DMS 273 treated with DMSO at 0.1 percent for 48 hours (cell line): ENCODE data around the gene FAM20C.
"Not testable (repeated sequence)": the region's sequence is repeated elsewhere in the genome, so short reads cannot be mapped to it uniquely, and the experiment has no call there.

Experiments used
- DNase-seq: peaks from one replicate; lab custom pipeline; 2025; lab: John Stamatoyannopoulos, UW

FAM20C gene

GRCh38 chr7:192701-193480, 520 bp downstream of the FAM20C start:
- DNase-seq: no peak

- DNase-seq: no peak
Observed at GRCh38 chr7:193481-194251, 1.3 kb downstream of the FAM20C start.

DNA sequence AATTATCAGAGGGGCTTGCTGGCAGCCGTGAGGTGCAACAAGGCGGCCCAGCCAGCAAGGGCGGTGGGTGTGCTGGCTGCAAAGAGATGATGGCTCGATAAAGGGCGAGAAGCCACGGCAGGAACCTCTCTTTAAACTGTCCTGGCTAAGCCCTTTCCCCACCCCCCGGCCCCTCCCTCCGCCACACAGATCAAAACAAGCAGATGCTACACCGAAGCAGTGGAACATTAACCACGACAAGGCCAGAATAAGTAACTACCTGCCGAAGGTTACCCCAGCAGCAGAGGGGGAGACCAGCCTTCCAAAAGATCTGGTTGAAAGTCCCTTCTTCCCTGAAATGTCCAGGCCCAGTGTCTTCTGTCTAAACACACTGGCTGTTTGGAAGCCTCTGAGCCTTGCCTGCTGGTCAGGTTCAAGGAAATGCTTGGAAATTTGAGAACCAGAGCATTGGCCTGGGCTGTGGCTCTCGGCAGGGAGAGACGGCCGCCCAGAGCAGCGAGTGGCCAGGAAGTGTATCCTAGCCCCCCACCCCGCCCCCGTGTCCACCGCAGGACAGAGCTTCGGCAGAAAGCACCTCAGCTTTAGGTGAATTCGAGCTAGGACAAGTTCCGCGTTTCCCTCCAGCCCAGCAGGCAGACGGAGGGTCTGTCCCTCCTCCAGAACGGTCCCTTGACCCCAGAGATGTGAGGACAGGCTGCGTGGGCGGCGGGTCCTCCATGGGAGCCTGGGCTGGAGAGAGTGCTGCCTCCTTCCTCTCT, 2.1 kb downstream of the FAM20C start:
- DNase-seq: no peak

DNA sequence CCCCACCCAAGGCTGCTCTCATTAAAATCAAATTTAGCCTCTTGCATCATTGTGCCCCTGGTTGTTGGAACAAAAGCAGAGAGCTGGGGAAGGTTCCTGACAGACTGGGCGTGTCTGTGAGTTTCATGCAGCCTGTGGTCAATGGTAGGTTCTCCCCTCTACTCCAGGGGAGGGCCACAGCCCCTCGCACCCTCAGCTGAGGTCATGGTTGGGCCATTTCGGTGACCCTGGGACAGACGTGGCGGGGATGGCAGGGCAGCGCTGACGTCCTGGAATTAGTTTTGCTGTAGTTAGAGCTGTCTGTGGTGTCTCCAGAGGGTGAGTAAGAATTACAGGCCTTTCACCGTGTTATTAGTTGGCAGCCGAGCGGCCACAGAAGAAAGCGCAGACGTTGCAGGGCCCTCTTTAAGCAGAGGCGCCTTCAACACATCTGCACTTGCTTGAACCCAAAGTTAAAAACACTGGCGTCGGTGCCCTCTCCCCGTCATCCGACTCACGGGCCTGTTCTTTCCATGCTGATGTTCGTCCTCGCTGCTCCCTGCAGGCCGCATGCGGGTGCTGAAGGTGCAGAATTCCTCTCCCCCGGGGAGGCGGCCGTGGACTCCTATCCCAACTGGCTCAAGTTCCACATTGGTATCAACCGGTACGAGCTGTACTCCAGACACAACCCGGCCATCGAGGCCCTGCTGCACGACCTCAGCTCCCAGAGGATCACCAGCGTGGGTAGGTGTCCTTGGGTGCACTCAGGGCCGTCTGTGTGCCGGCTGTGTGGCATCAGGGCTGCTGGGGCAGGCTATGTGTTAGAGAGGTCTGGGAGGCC, 2.8 kb downstream of the FAM20C start:
- DNase-seq: no peak

DNA sequence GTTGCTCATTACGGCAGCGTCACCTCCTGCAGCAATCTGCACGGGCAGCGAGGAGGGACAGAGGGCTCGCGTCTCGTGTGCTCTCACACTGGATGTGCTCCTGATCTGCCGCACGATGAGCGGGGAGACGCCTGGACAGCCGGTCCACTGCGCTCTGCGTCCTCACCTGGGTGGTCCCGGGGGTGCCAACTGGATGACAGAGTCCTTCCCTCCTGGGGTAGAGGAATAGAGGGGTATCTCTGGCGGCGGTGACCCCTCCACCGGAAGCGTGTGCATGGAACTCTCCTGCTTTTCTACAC, 3.4 kb downstream of the FAM20C start:
- no peak for DNase-seq

GRCh38 chr7:196283-196682, 3.9 kb downstream of the FAM20C start:
- DNase-seq: no peak

- no peak for DNase-seq
Observed at GRCh38 chr7:196778-197321, 4.5 kb downstream of the FAM20C start.

- no peak for DNase-seq
Observed at GRCh38 chr7:197413-198335, 5.3 kb downstream of the FAM20C start.

DNA sequence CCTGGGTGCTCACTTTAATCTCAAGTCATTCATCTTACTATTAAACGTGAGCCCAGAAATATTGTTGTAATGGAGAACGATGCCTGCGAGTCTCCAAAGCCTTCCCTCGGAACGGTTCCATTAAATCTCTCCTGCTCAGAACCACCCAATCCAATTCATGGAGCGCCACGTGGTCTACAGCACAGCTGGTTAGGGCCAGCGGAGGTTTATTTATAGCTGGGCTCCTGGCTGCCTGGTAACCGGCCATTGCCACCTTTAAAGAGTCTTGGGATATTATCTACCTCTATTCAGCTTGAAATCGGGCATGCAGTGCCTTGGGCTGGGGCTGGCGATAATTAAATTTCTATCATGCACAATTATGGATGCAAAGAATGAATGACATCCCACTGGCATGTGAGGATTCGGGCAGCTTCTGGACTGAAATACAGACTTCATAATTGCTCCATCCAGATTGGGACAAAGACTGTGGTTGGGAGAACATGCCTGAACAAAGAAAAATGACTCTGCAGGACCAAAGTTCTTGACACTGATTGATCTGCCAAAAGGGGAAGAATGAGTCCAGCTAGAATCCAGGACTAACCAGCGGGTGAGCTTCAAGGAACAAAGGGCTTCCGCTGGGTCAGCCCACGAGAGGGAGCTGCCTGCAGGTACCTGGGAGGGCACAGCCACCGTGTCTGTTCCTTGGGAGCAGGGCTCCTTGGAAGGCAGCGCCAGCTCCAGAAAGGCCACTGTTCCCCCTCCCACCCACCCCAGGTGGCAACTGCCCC, 7.3 kb downstream of the FAM20C start:
- no peak for DNase-seq

- DNase-seq: no peak
Observed at GRCh38 chr7:200290-200689, 7.9 kb downstream of the FAM20C start.

- no peak for DNase-seq
Observed at GRCh38 chr7:200704-201103, 8.3 kb downstream of the FAM20C start.

DNA sequence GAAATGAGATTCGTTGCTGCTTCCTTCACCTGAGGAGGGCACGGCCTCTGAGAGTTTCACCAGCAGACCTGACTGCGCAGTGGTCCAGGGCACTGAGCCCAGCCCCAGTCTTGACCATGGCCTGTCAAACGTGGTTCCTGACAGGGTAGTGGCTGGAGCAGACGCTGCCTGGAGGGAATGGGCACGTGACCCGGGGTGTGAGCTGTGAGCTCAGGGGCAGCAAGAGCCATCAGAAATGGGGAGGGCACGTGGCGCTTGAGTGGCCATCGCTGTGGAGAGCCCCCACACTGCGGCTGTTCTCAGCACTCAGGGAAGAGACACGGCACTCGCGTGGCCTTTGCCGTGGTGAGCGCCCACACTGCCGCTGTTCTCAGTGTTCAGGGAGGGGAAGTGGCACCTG, 12.0 kb downstream of the FAM20C start:
- no peak for DNase-seq

GRCh38 chr7:205115-206010, 13.0 kb downstream of the FAM20C start:
- no peak for DNase-seq

DNA sequence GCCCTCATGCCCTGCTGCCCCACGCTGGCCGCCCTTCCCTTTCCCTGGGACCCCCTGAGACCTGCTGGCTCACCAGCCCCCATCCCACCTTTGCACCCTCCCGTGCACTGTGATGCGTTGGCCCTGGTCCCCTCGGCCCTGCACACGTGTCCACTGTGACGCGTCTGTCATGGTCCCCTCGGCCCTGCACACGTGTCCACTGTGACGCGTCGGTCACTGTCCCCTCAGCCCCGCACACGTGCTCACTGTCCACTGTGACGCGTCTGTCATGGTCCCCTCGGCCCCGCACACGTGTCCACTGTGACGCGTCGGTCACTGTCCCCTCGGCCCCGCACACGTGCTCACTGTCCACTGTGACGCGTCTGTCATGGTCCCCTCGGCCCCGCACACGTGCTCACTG, 14.0 kb downstream of the FAM20C start:
- not testable (repeated sequence) for DNase-seq

GRCh38 chr7:207418-208129, 15.2 kb downstream of the FAM20C start:
- no peak for DNase-seq

GRCh38 chr7:208130-208673, 15.8 kb downstream of the FAM20C start:
- DNase-seq: no peak

- DNase-seq: no peak
Observed at GRCh38 chr7:208816-209215, 16.4 kb downstream of the FAM20C start.

DNA sequence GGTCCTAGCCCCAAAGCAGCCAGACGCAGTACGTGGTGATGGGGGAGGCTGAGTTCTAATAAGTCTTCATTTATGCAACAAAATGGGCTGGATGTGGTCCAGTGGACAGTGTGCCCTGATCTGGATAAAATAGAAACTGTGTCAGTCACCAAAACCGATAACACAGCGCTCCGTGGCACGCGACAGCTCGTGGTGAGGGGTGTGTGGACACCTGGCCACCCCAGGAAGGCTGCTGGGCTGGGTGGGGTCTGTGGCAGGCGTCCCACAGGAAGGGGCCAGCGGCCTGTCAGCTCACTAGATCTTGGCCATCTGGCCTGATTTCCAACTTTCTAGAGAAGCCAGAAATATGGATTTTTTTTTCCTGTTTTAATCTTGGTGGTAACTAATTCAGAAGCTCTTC, 17.0 kb downstream of the FAM20C start:
- no peak for DNase-seq
